Ovary (tissue), 9 donors: ENCODE data around the gene TMEFF2. TPM values are rescaled to one million over a fixed set of nuclear protein-coding genes. Genes with fewer than 3 reads are reported as not detected.

Source experiments
- DNase-seq, 5 donors: peaks; one replicate each; pipeline ENCODE4 v3.0.0-alpha.2; 2019 to 2020
- H3K27ac ChIP-seq, 2 donors: fragments of 200-600 bp; one replicate each; pipeline versions ENCODE4 v1.5.1 to v1.8.0; 2019 to 2022
- H3K27me3 ChIP-seq: fragments of 200-600 bp; one replicate; pipeline ENCODE4 v1.8.0; 2022
- H3K36me3 ChIP-seq: fragments of 200-600 bp; sonication (generic); one replicate; pipeline ENCODE4 v1.5.1; 2019
- H3K4me1 ChIP-seq: one replicate; pipeline ENCODE4 v1.8.1; 2013; ENCODE audit warnings: mild to moderate bottlenecking, moderate library complexity; ENCODE audit not compliant: insufficient read depth
- H3K4me3 ChIP-seq: fragments of 200-600 bp; sonication (generic); one replicate; pipeline ENCODE4 v1.5.1; 2017
- H3K9me3 ChIP-seq, 2 donors: fragments of 200-600 bp in 1 of 2; sonication (generic) in 1 of 2; one replicate each; pipeline versions ENCODE4 v1.5.1 to v1.8.1; 2013 to 2019; ENCODE audit warnings: mild to moderate bottlenecking in 1 of 2, moderate library complexity in 1 of 2
- EP300 ChIP-seq: sonication (generic); formaldehyde crosslinking; IDR thresholded peaks from one replicate; pipeline ENCODE4 v1.6.1; 2017; ENCODE audit warnings: antibody characterized with exemption
- POLR2A ChIP-seq: fragments of 450-650 bp; IDR thresholded peaks from one replicate; pipeline ENCODE4 v1.6.1; 2017; ENCODE audit warnings: antibody characterized with exemption, mild to moderate bottlenecking, moderate library complexity
- WGBS, 3 donors: extraction: QIAGEN DNeasy Blood & Tissue Kit in 1 of 3; methylation state at CpG; one replicate each; pipeline versions ENCODE4 v1.1.5 to v1.1.7; 2013 to 2017; 5-methylcytosine and 5-hydroxymethylcytosine counted together
- intact Hi-C, 4 donors: fragments of 100-400 bp; cut with DNase I; formaldehyde crosslinking; loops; one replicate each; pipeline versions ENCODE4 v1.11.0 to v1.15.1; 2022 to 2023
- polyA plus RNA-seq, 2 donors: library from polyadenylated mRNA; stranded (reverse); fragments of 200-250 nt in 1 of 2; fragments of 350-450 nt in 1 of 2; fragmentation: Illumina TruSeq in 1 of 2; extraction: RNeasy Lipid Tissue Mini Kit (QIAGEN cat#74804) in 1 of 2; gene quantifications; one replicate each; pipeline ENCODE4 v1.2.3, GENCODE V29; 2013 to 2014
- total RNA-seq, 7 donors: library from RNA; depleted of rRNA in 2 of 7; stranded (reverse); fragments of >200 nt in 2 of 7; fragmentation: NEBNext Ultra II Directional in 3 of 7; extraction: Animal tissue kit (Norgen Biotek cat#: 25700) in 3 of 7; gene quantifications; one replicate each; pipeline versions ENCODE4 v1.1.0 to v1.2.4, GENCODE V29; 2016 to 2023
- TF ChIP-seq, protein P1 (sequence below), 3 donors: fragments of 450-650 bp in 2 of 3; fragments of 200-600 bp in 1 of 3; IDR thresholded peaks; one replicate each; pipeline versions ENCODE4 v1.5.1 to v1.8.0; 2016 to 2022; ENCODE audit warnings: antibody characterized with exemption in 3 of 3, mild to moderate bottlenecking in 1 of 3
- donor health status: DM: no; HTN: no; CAD: no; lungs with moderate emphysema.
- donor health status: DM: no; HTN: no; CAD: no.
- donor health status: Bipolar disorder and iron deficiency.
- donor health status: DM: yes; HTN: yes; CAD: no.
- donor health status: DM: no; HTN: no; CAD: no.
- donor health status: DM: yes; HTN: yes; CAD: no.

TMEFF2 gene
- total and polyA plus RNA-seq, 9 donors: 0.05 to 0.34 (median 0.08) TPM; not detected in 5

DNA sequence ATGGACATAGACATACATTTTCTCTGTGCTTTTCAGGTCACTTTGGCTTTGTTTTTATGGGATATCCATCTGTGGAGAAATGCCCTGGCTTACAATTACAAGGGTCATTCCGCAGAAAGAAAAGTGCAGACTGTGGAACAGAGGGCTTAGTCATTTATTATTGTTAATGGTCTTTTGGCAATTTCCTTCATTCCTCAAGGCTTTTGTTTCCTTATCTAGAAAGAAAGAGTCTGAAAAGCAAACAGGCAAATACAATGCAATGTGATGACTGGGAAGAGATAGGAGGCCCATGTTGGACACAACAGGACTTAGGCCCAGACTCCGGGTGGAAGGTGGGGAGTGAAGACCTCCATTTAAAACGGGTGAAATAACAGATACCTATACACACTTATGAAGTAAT, 218.3 kb downstream of the TMEFF2 start:
- TF ChIP-seq EP300 (no peak), POLR2A (no peak)
- TF ChIP-seq, protein P1, sequence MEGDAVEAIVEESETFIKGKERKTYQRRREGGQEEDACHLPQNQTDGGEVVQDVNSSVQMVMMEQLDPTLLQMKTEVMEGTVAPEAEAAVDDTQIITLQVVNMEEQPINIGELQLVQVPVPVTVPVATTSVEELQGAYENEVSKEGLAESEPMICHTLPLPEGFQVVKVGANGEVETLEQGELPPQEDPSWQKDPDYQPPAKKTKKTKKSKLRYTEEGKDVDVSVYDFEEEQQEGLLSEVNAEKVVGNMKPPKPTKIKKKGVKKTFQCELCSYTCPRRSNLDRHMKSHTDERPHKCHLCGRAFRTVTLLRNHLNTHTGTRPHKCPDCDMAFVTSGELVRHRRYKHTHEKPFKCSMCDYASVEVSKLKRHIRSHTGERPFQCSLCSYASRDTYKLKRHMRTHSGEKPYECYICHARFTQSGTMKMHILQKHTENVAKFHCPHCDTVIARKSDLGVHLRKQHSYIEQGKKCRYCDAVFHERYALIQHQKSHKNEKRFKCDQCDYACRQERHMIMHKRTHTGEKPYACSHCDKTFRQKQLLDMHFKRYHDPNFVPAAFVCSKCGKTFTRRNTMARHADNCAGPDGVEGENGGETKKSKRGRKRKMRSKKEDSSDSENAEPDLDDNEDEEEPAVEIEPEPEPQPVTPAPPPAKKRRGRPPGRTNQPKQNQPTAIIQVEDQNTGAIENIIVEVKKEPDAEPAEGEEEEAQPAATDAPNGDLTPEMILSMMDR (IDR thresholded peaks at IDR 0.05): no peak
- no peak for DNase-seq
- H3K27ac ChIP-seq: no peak overlapping the region
- WGBS, 3 donors: 67 to 81% (median 74%) methylated on average over 3 of the region's 3 CpGs
- H3K9me3 ChIP-seq: no peaks in the 10 kb centered on the region
- no peaks in the 10 kb centered on the region for H3K36me3 ChIP-seq
- H3K27me3 ChIP-seq: no peaks in the 10 kb centered on the region
- intact Hi-C loops: no loop called here
- H3K4me1 ChIP-seq: no peaks in the 10 kb centered on the region
- H3K4me3 ChIP-seq: no peak overlapping the region

DNA sequence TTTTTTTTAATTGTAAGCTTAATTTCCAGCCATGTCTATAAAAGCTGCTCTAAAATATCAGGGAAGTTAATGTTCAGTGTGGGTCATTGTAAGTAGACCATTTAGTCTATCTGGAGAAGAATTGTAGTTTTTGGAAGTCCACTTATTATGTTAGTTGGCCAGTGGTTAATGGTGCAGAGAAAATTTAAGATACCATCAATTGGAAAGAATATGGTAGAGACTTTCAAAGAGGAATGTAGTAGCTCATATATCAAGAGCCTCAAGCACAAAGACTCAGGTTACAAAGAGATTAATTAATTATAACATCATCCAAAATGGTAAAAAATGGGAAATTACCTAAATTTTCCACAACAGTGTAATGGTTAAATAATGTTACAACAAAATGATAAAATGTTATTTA, 220.1 kb downstream of the TMEFF2 start:
- H3K27ac ChIP-seq: no peak overlapping the region
- no peaks in the 10 kb centered on the region for H3K4me1 ChIP-seq
- no peak for TF ChIP-seq EP300
- no peak for TF ChIP-seq POLR2A
- TF ChIP-seq, protein P1 (IDR thresholded peaks at IDR 0.05): no peak
- DNase-seq: no peak
- H3K9me3 ChIP-seq: no peaks in the 10 kb centered on the region
- no peaks in the 10 kb centered on the region for H3K27me3 ChIP-seq
- H3K4me3 ChIP-seq: no peak overlapping the region
- no peaks in the 10 kb centered on the region for H3K36me3 ChIP-seq
- intact Hi-C loops: no loop called here

DNA sequence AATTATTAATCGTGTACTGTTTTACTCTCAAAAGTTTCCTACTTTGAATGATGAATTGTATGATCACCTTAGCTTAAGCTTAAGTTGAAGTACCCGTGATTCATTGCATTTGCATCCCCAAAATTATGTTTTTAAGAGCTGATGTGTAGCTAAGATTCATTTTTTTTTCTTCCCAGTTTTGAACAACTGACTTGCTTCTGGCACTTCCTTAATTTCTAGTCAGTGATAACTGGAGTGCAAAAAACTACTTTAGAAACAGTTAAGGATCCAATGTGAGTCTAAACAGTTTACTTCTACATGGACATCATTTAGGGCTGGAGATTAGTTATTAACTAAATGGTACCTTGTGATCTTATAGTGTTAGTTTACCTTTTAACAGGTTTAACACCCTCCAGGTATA, 223.9 kb downstream of the TMEFF2 start:
- Histone ChIP-seq H3K9me3 (no peaks in the 10 kb centered on the region), H3K27me3 (no peaks in the 10 kb centered on the region), H3K4me3 (no peak overlapping the region), H3K4me1 (no peaks in the 10 kb centered on the region), H3K36me3 (no peaks in the 10 kb centered on the region), H3K27ac (no peak overlapping the region)
- no peak for DNase-seq
- WGBS, 3 donors: 88 to 90% (median 89%) methylated on average over 2 of the region's 2 CpGs
- TF ChIP-seq, protein P1 (IDR thresholded peaks at IDR 0.05): no peak
- no peak for TF ChIP-seq EP300
- no peak for TF ChIP-seq POLR2A
- intact Hi-C loops: no loop called here

DNA sequence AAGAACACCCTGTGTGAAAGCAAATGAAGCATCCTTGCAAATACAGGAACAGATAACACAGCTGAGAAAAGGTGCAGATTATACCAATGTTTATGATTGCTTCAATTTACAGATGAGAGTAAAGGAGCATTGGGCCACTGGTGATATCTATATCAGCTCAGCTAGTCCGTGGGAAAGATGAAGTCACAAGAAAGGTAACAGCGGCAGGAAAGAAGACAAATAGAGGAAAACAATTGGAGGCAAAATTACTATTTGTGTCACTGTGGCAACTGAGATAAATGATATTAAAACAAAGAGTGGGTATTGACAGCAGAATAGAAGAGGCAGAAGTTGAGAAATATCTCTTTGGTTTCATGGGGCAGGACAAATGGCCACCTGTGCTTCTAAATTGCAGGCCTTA, 226.6 kb downstream of the TMEFF2 start:
- no peak for DNase-seq
- no peak for TF ChIP-seq EP300
- TF ChIP-seq POLR2A: no peak
- TF ChIP-seq, protein P1 (IDR thresholded peaks at IDR 0.05): no peak
- H3K9me3 ChIP-seq: no peaks in the 10 kb centered on the region
- no peaks in the 10 kb centered on the region for H3K27me3 ChIP-seq
- intact Hi-C loops: no loop called here
- no peaks in the 10 kb centered on the region for H3K36me3 ChIP-seq
- no peak overlapping the region for H3K4me3 ChIP-seq
- no peak overlapping the region for H3K27ac ChIP-seq
- WGBS, 3 donors: 89 to 95% (median 92%) methylated on average over 2 of the region's 2 CpGs
- no peaks in the 10 kb centered on the region for H3K4me1 ChIP-seq

DNA sequence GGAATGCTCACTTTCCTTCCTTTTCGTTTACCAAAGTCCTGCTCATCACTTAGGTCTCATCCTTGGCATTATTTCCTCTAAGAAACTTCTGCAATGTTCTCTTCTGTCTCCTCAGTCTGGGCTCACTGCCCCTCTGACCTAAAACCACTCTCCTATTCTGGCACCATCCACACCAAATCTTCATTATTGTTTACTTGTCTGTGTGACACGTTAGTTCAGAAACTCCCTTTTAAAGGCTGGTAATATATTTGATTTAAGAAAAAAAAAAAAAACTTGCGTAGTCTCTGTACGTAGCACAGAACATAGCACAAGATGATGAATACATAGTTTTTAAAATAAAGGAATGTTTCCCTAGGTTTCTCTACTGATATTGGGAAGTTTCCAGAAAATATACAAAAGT, 229.0 kb downstream of the TMEFF2 start:
- TF ChIP-seq, protein P1 (IDR thresholded peaks at IDR 0.05): no peak
- TF ChIP-seq EP300: no peak
- TF ChIP-seq POLR2A: no peak
- H3K4me1 ChIP-seq: no peaks in the 10 kb centered on the region
- no peaks in the 10 kb centered on the region for H3K9me3 ChIP-seq
- H3K27me3 ChIP-seq: no peaks in the 10 kb centered on the region
- intact Hi-C loops: no loop called here
- no peaks in the 10 kb centered on the region for H3K36me3 ChIP-seq
- no peak for DNase-seq
- no peak overlapping the region for H3K27ac ChIP-seq
- WGBS, 3 donors: 51 to 59% (median 59%) methylated on average over 4 of the region's 4 CpGs
- H3K4me3 ChIP-seq: no peak overlapping the region
